Kidney (tissue), 14 donors: Measurements from ENCODE around the gene MRPL1. TPM values are rescaled to one million over a fixed set of nuclear protein-coding genes. Genes with fewer than 3 reads are reported as not detected.
"Not testable (repeated sequence)": the region's sequence is repeated elsewhere in the genome, so short reads cannot be mapped to it uniquely, and the experiment has no call there.

ENCODE experiments used
- DNase-seq, 5 donors: peaks; one replicate each; pipeline ENCODE4 v3.0.0-alpha.2; 2013 to 2020
- FAIRE-seq: peaks from 2 replicates; lab custom pipeline; 2012; peaks lifted over from hg19 to GRCh38; lab: Jason Lieb, UNC
- H3K27ac ChIP-seq, 2 donors: one replicate each; pipeline ENCODE4 v1.7.0; 2013; ENCODE audit warnings: low read depth in 2 of 2, low read length in 2 of 2, inconsistent platforms in 1 of 2
- H3K27me3 ChIP-seq: one replicate; pipeline ENCODE4 v1.7.1; 2013; ENCODE audit warnings: low read length, inconsistent platforms; ENCODE audit not compliant: control insufficient read depth, insufficient read depth
- H3K36me3 ChIP-seq, 3 donors: one replicate each; pipeline versions ENCODE4 v1.7.0 to v1.7.1; 2013; ENCODE audit warnings: low read length in 3 of 3, control low read depth in 1 of 3, inconsistent platforms in 1 of 3; ENCODE audit not compliant: insufficient read depth in 3 of 3, control insufficient read depth in 2 of 3
- H3K4me1 ChIP-seq, 3 donors: one replicate each; pipeline versions ENCODE4 v1.7.0 to v1.7.1; 2013; ENCODE audit warnings: low read length in 3 of 3, inconsistent platforms in 1 of 3, low read depth in 1 of 3; ENCODE audit not compliant: control insufficient read depth in 2 of 3, insufficient read depth in 2 of 3
- H3K4me3 ChIP-seq, 3 donors: one replicate each; pipeline versions ENCODE4 v1.7.0 to v1.8.1; 2013; ENCODE audit warnings: low read length in 3 of 3, control low read depth in 1 of 3, inconsistent platforms in 1 of 3
- H3K9ac ChIP-seq, 3 donors: one replicate each; pipeline versions ENCODE4 v1.7.0 to v1.7.1; 2013; ENCODE audit warnings: low read length in 3 of 3, control low read depth in 1 of 3, inconsistent platforms in 1 of 3
- H3K9me3 ChIP-seq, 3 donors: one replicate each; pipeline versions ENCODE4 v1.7.0 to v1.7.1; 2013; ENCODE audit warnings: low read length in 3 of 3, control low read depth in 1 of 3, inconsistent platforms in 1 of 3; ENCODE audit not compliant: control insufficient read depth in 2 of 3, insufficient read depth in 1 of 3
- intact Hi-C: fragments of 100-400 bp; cut with DNase I; formaldehyde crosslinking; loops from one replicate; pipeline ENCODE4 v1.11.1; 2022
- polyA plus RNA-seq: library from polyadenylated mRNA; stranded (reverse); fragments of 350-450 nt; fragmentation: Illumina TruSeq; extraction: RNeasy Lipid Tissue Mini Kit (QIAGEN cat#74804); gene quantifications from one replicate; pipeline ENCODE4 v1.2.3, GENCODE V29; 2014; ENCODE audit warnings: low read depth, low replicate concordance; ENCODE audit not compliant: insufficient read depth
- total RNA-seq: library from RNA; stranded (reverse); fragmentation: NEBNext Ultra II Directional; extraction: Animal tissue kit (Norgen Biotek cat#: 25700); gene quantifications from one replicate; pipeline ENCODE4 v1.2.1, GENCODE V29; 2021
- TF ChIP-seq, protein P1 (sequence below): IDR thresholded peaks from 3 replicates; pipeline ENCODE4 v1.5.1; 2012; ENCODE audit warnings: mild to moderate bottlenecking, moderate library complexity, borderline replicate concordance; ENCODE audit not compliant: insufficient read depth; ENCODE audit errors: extremely low read depth
- donor health status: control.
- donor health status: control.
- donor health status: control.
- donor health status: control.
- donor health status: control.
- donor health status: DM: yes; HTN: yes; CAD: no.
- donor health status: Normal renal cell carcinoma (clear cell type).

MRPL1 gene
- total and polyA plus RNA-seq, 2 donors from 2014 or later, result 29.8 to 61.0 TPM

DNA sequence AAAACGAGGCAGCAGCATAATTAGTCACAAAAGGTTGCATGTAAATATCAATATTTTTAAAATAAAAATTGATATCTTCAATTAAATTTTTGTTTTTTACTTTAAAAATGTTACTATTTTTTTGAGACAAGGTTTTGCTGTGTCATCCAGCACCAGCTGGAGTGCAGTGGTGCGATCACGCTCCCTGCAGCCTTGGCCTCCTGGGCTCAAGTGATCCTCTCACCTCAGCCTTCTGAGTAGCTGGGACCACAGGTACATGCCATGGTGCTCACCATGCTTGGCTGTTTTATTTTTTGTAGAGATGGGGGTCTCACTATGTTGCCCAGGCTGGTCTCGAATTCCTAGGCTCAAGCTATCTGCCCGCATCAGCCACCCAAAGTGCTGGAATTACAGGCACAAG, 97.7 kb downstream of the MRPL1 start:
- Histone ChIP-seq H3K9ac (no peak overlapping the region), H3K27ac (no peak overlapping the region), H3K27me3 (no peaks in the 10 kb centered on the region), H3K9me3 (no peaks in the 10 kb centered on the region), H3K4me1 (no peaks in the 10 kb centered on the region), H3K4me3 (no peak overlapping the region), H3K36me3 (no peaks in the 10 kb centered on the region)
- TF ChIP-seq, protein P1, sequence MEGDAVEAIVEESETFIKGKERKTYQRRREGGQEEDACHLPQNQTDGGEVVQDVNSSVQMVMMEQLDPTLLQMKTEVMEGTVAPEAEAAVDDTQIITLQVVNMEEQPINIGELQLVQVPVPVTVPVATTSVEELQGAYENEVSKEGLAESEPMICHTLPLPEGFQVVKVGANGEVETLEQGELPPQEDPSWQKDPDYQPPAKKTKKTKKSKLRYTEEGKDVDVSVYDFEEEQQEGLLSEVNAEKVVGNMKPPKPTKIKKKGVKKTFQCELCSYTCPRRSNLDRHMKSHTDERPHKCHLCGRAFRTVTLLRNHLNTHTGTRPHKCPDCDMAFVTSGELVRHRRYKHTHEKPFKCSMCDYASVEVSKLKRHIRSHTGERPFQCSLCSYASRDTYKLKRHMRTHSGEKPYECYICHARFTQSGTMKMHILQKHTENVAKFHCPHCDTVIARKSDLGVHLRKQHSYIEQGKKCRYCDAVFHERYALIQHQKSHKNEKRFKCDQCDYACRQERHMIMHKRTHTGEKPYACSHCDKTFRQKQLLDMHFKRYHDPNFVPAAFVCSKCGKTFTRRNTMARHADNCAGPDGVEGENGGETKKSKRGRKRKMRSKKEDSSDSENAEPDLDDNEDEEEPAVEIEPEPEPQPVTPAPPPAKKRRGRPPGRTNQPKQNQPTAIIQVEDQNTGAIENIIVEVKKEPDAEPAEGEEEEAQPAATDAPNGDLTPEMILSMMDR, result no peak
- DNase-seq (peak in 1 of 5 donors; percentile 29), FAIRE-seq (no peak)
- intact Hi-C loops, result no loop called here

DNA sequence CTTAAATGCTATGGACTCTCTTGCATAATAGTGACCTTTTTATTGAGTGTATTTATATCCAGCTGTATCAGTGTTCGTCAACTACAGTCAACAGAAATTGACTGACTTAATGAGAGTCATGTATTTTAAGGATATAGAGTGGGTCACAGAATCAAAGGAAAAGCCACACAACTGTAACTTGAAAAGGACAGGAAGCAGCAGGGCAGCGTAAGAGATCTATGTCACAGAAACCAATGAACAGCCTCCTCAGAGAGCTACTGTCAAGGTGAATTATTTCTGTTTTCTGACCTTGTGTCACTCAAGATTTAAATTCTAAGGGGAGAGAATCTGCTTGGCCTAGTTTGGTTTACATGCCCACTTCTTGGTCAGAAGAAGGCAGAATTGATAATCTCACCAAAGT, 100.4 kb downstream of the MRPL1 start:
- H3K27me3 ChIP-seq, result no peaks in the 10 kb centered on the region
- H3K4me3 ChIP-seq, result no peak overlapping the region
- FAIRE-seq (no peak), DNase-seq (no peak)
- no peaks in the 10 kb centered on the region for H3K36me3 ChIP-seq
- intact Hi-C loops, result no loop called here
- no peak overlapping the region for H3K9ac ChIP-seq
- TF ChIP-seq, protein P1, result no peak
- H3K27ac ChIP-seq, result no peak overlapping the region
- no peaks in the 10 kb centered on the region for H3K9me3 ChIP-seq
- H3K4me1 ChIP-seq, result no peaks in the 10 kb centered on the region

DNA sequence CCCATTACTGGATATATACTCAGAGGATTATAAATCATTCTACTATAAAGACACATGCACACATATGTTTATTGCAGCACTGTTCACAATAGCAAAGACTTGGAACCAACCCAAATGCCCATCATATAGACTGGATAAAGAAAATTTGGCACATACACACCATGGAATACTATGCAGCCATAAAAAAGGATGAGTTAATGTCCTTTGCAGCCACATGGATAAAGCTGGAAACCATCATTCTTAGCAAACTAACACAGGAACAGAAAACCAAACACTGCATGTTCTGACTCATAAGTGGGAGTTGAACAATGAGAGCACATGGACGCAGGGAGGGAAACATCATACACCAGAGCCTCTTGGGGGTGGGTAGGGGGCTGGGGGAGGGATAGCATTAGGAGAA, 111.0 kb downstream of the MRPL1 start:
- H3K4me3 ChIP-seq, DNase-seq, H3K27me3 ChIP-seq, H3K4me1 ChIP-seq, H3K9me3 ChIP-seq, H3K27ac ChIP-seq, FAIRE-seq, H3K9ac ChIP-seq, intact Hi-C loops, H3K36me3 ChIP-seq: not testable (repeated sequence)

DNA sequence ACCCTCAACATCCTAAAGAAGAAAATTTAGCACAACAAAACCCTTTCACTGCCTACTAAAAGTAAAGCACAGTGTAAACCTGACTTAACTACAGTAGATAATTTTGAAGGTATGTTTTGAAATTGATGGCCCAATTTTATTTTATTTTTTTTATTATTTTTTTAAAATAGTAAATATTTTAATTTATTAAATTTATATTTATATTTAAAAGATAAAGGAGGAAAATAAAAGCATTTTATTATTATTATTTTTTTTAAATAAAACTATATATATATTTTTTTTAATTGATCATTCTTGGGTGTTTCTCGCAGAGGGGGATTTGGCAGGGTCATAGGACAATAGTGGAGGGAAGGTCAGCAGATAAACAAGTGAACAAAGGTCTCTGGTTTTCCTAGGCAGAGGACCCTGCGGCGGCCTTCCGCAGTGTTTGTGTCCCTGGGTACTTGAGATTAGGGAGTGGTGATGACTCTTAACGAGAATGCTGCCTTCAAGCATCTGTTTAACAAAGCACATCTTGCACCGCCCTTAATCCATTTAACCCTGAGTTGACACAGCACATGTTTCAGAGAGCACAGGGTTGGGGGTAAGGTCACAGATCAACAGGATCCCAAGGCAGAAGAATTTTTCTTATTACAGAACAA, 120.4 kb downstream of the MRPL1 start:
- H3K36me3 ChIP-seq, H3K9me3 ChIP-seq, DNase-seq, H3K27ac ChIP-seq, H3K4me3 ChIP-seq, H3K9ac ChIP-seq, intact Hi-C loops, H3K27me3 ChIP-seq, H3K4me1 ChIP-seq: not testable (repeated sequence)
- FAIRE-seq, result peak; percentile 92

DNA sequence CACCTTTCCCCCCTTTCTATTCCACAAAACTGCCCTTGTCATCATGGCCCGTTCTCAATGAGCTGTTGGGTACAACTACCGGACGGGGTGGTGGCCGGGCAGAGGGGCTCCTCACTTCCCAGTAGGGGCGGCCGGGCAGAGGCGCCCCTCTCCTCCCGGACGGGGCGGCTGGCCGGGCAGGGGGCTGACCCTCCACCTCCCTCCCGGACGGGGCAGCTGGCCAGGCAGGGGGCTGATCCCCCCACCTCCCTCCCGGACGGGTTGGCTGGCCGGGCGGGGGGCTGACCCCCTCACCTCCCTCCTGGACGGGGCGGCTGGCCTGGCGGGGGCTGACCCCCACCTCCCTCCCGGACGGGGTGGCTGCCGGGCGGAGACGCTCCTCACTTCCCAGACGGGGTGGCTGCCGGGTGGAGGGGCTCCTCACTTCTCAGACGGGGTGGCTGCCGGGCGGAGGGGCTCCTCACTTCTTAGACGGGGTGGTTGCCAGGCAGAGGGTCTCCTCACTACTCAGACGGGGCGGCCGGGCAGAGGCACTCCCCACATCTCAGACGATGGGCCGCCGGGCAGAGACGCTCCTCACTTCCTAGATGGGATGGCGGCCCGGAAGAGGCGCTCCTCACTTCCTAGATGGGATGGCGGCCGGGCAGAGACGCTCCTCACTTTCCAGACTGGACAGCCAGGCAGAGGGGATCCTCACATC, 121.1 kb downstream of the MRPL1 start:
- H3K27me3 ChIP-seq, H3K27ac ChIP-seq, H3K4me1 ChIP-seq, H3K36me3 ChIP-seq, FAIRE-seq, H3K4me3 ChIP-seq, H3K9me3 ChIP-seq, H3K9ac ChIP-seq, intact Hi-C loops: not testable (repeated sequence)
- DNase-seq, result peak in 1 of 5 donors; percentile 56
